Measurements from ENCODE around the gene PFDN2.
A peak's percentile ranks its signal among the peaks of the same experiment; 100 is the strongest.

The PFDN2 gene

DNA sequence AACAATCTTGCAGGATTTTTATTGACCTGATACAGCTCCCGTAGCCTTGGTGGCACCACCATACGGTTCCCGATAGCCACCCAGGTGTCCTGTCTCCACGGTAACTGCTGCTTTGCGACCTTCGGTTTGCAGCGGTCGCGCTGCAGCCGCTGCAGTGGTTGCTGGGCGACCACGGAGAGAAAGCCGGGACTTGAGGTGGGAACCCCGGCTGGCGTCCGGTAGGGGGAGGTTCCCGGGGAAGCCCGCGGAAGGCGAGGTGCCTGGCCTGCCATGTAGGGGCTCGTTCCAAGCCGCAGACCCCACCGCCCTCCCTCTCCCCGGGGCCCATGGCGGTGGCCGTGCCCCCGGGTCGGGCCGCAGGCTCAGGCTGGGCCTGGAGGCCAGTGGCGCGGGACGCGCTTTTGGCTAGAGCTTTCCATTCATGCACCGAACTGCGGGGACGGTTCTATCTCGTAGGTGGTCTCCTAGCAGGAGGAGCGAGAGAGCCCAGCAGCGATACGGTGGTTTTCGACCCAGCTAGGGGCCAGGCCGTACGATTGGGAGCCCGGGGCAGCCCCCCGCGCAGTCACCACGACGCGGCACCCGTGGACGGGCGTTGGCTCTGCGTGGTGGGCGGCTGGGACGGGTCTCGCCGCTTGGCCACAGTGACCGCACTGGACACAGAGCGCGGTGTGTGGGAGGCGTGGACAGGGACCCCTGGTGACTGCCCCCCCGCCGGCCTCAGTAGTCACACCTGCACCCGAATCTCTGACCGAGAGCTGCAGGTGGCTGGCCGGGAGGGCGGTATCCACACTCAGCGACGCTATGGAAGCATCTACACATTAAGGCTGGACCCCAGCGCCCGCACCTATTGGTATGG lies 19.4 kb downstream of the PFDN2 start, which contains the start of gene KLHDC9:
TSS of gene KLHDC9 (plus strand) at position 152 of the 859 bp plus-strand sequence. CDS start at position 327, 175 bp downstream.
- DNase-seq: peak; percentile 82

DNA sequence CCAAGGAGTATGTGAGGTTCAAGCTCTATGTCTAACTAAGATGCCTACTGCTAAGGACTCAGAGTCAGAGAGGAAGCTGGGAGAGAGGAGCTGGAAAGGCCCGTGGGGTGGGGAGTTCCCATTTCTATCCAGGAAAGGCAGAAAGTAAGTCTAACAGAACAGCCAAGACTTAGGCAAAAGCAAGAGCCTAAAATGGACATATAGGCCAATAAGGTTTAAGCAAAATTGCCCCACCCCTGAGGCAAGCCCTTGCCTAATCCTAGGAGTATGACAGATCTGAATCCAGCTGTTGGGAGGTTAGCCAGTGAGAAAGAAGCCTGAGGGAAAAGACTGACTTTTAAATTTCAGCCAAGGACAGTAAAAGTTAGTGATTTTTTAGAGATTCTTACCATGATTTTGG lies 21.3 kb downstream of the PFDN2 start:
- no peak for DNase-seq

DNA sequence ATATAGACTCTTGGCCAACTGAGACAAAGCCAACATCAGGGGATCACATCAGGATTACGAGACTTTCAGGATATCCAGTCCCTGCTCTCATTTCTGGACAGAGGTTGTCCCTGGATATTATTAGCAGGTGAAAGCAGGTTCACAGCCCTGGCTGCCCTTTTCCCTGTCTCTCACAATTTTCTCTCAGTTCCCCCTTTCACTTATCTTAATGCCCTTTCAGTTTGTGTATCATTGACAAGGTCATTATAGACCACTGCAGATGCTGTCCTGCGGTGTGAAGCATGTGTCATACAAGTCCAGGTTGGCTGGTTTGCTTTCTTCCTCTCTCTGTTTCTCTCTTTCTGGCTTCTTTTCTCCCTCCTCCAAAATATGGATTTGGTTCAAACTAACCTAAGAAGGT lies 21.8 kb downstream of the PFDN2 start:
- DNase-seq: no peak

DNA sequence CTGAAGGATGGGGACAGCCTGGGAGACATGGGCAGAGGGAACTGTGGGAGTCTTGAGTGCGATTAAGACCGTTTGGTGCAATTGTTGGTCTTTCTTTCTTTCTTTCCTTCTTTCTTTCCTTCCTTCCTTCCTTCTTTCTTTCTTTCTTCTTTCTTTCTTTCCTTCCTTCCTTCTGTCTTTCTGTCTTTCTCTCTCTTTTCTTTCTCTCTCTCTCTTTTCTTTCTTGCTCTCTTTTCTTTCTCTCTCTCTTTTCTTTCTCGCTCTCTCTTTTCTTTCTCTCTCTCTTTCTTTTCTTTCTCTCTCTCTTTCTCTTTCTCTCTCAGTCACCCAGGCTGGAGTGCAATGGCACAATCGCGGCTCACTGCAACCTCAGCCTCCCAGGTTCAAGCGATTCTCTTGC lies 22.6 kb downstream of the PFDN2 start:
- no peak for DNase-seq

DNA sequence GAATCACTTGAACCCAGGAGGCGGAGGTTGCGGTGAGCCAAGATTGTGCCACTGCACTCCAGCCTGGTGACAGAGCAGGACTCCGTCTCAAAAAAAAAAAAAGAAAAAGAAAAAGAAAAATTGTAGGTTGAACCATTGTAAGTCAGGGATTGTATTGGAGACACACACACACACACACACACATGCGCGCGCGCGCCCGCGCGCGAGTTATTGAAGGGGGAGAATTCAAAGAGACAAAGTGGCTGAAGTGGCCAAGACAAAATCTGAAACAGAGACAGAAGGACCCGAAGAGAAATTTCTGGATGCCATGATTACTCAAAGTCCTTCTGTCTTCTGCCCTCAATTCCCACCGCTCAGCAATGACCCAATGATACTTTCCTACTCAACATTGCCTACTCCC lies 23.4 kb downstream of the PFDN2 start:
- no peak for DNase-seq

DNA sequence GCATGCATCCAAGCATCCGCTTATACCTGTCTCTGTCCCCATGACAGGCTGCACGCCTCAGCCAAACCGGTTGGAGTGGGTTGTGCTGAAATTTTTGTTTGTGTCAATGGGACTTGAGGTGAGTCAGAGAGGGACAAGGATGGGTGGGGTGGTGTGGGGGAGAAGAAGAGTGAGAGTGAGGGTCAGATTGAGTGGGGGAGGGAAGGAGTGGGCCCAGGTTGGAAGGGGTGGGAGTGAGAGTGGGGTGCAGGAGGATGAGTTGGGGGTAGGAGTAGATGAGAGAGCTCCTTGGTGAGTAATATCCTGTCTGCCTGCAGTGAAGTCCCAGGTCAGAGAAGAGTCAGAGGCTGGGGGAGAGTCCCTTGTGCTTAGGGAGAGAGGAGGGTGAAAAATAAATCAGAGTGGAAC lies 25.2 kb downstream of the PFDN2 start:
- peak; percentile 64 for DNase-seq

DNA sequence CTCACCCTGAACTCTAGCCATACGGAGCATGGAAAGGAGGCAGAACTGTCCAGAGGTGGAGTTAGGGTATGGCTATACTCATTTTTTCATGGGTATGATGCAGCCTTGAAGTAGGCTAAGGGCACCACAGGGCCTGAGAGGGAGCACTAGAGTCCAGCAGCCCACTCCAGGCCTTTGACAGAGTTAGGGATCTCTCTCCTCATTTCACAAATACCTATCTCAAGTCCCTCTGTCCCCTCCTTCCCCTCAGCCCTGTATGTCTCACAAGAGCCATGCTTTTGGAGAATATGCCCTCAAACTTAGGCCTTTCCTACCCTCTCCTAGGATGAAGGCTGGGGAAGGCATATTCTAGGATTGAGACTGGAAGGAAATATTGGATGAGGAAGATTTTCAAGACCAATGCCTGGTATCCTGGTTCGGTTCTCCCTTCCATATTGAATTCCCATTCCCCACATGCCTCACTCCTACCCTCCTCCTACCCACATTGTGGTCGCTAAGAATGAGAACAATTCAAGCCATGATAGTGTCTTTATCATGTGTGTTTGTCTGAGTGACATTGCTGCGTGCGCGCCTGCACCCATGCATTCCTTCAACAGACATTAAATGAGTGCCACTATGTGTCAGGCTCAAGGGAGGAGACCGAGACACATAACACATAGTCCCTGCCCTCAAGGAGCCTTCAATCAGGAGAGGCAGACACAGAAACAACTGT lies 25.9 kb downstream of the PFDN2 start:
- DNase-seq: no peak

DNA sequence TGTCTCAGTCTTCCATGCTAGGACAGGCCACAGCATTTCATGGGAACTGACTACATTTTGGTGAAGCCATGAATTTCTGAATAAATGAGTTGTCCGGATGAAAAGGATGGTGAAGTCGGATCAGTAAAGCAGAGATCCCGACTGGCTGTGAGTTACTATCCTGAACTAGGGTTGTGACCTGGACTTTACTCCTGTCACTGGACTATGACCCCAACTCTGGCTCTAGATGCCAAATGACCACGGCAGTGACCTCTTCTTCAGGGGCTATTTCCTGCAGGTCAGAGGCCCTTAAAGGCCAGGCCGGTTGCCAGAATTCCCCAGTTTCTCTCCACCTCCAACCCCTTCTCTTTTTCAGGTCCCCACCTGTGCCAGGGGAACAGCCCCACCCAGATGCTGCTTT lies 26.7 kb downstream of the PFDN2 start:
- no peak for DNase-seq

DNA sequence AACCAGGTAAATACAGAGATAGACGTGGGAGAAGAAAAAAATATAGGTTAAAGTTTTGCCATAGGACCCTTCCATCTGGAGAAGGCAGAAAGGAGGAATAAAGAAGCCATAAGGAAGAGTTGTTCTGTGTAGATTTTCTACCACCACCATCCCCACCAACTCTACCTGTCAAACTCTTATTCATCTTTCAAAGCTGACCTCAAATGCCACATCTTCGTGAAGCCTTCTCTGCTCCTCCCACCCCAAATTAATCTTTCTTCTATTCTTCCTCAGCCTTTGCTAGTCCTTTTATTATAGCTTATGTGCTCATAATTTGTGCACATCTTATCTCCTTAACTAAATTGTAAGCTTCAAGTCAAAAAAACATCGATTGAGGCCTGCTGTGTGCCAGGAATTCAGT lies 27.2 kb downstream of the PFDN2 start:
- DNase-seq: no peak

DNA sequence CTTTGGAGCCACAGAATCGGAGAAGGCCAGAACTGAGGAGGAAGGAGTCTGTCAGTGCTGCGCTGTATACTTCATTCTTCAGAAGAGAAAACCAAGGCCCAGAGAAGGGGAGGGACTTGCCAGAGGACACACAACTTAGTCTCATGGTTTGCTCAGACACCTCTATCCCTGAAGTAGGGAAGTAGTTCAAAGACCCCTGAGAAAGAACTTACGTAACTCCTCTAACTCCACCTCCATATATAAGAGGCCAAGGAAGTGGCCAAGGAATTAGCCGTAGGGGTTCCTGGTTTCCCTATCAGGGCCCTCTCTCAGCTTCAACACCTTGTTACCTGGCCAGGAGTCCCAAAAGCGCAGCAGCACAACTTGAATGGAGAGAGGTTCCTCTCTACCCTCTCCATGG lies 27.9 kb downstream of the PFDN2 start:
- no peak for DNase-seq

DNA sequence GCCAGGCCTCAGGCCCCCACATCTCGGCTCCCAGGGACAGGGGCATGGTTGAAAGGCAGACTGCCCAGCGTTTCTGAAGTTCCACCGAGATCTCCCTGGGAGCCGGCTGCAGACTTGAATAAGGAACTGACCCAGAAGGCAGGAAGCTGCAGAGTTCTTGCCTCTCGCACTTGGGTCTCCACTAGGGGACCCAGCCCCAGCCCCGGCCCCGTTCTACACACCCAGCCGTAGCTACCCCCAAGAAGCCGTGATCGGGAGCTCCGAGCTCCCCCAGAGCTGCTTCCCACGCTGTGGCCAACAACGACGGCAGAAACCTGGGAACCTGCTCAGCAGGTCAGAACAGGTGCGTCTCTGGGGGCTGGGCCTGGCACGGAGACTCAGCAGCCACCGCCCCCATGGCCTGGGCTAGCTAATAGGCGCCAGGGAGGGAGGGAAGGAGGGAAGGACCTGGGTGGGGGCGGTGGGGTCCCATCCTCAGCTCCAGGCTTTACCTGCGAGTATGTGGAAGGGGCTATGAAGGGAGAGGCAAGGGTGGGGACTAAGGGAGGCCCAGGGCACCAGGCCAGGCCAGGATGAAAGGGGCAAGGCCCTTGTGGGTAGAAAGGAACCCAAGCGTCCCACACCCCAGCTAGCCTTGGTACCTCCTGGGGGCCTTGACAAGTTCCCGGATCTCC lies 28.4 kb downstream of the PFDN2 start, which contains the start of gene NECTIN4:
TSS of gene NECTIN4 (minus strand) at position 308 of the 674 bp plus-strand sequence. CDS start at position 46, 262 bp downstream.
- DNase-seq: no peak

DNA sequence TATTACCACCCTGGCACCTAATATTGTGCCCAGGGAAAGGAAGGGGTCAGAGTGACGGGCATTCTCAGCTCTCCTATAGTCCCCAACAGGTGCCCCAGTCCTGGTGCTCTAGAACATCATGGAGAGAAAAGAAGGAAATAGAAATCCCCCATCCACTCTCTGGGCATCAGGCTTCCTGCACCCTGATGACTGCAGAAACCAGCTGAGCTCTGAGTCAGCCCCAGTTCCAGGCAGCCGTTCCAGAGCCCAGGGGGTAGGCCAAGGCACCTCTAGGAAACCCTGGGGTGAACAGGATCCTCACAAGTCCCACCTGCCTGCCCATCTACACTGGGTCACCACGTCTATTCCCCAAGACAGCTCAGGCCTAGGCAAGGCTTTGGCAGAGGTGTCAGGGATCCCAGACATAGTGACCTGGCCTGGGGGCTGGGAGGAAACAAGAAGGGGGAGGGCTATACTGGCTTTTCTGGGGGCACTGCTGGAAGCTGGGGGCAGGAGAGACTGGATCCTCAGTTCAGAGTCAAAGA lies 29.2 kb downstream of the PFDN2 start:
- DNase-seq: no peak

DNA sequence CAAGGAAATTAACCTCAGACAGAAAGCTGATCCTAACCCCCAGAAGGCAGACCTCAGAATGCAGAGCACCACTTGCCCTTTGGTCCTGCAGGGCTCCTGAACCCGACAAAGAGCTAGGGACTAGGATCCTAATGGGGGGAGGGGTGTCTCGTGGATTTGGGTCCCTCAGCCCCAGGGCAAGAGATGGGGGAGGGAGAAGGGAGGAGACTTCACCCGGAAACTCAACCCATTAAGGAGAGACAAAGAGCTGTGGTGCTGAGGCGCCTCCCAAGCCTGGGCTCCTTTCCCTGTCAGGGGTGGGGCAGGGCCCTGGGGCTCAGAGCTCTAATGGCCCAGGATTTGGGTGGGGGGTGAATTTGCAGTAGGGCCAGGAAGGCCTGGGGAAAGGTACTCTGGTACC lies 31.4 kb downstream of the PFDN2 start:
- DNase-seq: no peak

DNA sequence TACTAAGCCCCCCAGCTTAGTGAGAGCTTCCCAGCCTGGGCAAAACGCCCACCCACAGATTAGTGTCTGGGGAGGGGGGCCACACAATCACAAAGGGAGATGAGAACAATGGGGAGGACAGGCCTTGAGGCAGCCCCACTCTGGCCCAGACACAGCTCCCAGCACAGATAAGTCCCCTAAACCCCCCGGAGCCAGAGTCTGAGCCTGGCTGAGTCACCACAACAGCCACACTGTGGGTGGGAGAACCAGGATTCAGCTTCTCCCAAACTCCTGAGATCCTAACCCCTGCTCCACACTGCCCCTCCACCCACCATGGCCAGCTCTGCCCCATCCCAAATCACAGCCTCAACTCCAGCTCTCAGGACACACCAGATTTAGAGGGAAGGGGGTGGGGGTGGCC lies 32.7 kb downstream of the PFDN2 start:
- no peak for DNase-seq

DNA sequence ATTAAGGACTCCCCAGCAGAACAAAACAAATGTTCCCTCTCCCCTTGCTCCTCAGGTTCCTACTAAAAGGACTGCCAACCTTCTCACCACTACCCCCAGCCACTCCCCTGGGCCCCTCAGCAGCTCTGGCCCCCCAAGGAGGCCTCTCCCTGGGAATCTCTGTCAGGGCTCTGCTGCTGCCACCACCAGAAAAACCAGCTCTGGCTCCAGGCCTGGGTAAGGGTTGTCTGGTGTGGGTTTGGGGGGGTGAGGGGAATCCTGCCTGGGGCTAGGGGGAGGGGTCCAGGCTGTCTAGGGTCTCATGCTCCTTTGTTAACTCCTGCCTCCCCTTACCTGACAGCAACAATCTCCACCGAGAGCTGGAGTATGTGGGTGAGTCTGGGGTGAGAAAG lies 33.2 kb downstream of the PFDN2 start:
- DNase-seq: no peak

DNA sequence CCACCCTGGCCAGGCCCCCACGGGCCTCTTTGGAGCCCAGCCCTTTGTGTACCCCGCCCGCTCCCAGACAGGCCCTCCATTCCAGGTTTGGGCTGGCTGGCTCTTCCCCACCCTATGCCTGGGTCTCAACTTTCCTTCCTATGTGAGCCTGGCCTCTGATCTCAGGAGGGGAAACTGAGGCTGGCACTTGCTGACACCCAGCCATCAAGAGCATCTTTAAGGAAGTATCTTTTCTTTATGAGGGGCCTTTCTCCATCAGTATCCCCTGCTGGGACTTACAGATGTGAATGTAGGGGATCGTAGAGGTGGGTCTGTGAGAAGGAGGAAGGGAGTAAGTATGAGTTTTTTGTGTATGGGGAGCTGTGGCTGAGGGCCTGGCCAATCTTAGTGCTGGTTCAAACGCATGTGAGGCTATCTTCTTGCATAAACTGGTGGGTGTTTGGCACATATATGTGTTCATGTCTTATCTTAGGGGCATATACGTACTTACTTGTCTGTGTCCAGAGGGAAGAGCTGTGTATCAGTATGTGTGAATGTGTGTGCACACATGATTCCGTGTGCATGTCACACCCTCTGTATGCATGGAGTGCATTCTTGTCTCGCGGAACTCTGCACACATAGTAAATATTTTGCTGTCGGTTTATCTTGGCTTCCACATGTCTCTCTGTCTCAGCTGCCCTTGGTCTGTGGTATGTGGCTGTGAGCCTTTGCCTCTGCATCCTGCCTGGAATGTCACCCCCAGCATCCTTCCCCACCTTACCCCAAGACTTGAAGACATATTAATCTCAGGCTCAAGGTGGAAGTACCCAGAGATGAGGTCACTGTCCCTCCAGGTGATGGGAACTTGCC lies 33.9 kb downstream of the PFDN2 start:
- no peak for DNase-seq

DNA sequence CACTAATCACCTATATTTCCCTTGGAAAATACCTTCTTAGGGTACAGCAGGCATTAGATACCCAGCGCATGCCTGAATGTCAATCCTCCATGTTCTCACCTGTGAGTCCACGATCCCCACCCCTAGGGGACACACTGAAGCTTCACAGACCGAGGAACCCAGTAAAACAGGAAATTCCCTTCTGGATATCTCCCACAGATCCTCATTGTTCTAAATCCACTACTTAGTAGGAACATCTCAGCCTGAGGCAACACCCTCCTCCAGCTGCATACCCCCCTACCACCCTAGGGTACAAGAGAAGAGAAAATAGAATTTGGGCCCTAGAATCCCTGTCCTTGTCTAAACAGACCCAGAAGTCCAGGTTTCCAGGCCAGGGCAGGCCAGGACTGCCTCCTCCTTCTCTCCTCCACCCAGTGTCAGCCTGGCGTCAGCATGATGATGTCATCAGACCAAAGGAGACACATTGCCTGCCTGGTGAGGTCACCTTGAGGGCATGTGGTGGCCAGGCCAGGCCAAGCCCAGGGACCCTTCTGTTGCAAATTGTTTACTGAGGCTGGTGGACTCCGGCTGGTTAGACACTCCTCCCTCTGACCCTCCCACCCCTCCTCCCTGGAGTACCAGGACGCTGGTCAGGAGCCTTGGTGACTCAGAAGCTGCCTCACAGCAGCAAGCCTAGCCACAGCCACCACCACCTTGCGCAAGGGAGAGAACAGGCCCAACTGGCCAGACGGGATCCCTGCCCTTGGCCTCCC lies 34.7 kb downstream of the PFDN2 start:
- no peak for DNase-seq

DNA sequence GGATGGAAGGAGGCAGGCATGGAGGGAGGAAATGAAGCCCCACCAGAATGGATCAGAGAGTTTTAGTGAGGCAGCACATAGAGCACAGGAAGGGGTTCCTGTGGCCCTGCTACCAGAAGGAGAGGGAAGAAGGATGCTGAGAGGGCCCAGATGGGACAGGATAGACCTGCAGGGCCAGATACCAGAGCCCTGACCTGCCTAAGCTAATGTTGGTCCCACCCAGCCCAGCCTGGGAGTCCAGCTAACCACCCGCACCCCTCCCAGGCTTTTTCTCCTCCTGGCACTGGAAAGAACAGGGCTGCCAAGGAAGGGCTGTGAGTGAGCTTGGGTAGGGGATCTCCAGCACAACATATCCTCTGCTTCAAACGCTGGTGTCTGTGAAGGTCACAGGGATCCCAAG lies 35.4 kb downstream of the PFDN2 start:
- no peak for DNase-seq

DNA sequence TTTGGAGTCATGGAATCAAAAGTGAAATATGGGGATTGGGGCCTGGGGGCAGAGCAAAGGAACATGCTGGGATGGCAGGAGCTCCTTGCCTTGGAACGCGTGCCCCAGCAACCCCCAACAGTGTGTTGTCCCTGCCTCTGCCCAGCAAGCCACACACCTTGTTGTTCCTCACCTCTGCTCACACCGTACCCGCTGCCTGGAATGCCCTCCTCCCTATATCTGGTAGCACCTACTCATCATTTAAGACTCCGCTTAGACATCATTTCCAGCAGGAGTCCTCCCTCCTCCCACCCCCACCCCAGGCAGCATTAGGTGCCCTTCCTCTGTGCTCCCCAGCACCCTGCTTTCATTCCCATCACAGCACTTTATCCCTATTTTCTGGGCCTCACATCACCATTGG lies 36.3 kb downstream of the PFDN2 start:
- DNase-seq: no peak

DNA sequence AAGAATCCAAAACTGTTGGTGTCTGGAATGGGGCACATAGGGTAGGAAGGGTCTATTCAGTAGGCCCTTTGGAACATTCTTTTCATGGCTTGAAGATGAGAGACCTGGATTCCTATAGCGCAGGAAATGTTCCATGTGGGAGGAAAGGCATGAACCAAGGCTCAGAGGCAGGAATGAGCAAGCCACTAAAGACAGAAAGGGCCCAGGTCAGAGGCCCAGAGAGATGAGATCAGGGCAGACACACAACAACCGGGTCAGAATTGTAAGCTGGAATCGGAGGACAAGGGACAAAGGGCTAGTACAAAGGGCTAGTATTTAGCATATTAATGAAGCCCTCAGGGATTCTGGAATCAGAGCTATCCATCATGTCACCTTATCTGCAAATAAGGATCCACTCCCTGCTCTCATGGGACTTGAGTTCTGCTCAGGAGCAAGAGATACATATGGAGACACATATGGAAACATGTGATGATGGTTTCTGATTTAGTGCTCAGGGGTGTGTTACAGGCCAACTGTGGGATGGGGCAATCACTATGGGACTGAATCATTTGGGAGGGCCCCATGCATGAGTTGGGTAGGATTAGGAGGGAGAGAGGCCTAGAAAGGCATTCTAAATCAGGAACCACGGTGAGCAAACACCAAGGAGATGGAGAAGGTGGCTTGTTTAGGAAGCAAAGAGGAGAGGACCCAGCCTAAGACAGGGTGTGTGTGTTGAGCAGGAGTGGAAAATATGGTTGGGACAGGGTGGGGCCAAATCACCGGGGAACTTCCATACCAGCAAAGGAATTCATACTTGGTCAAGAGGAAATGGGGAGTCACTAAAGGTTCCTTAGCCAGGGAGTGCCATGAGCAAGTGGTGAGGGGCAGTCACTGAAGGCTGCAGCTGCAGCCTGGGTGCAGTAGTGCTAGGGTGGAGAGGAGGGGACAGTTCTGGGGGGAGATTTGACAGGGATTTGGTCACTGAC lies 37.1 kb downstream of the PFDN2 start:
- DNase-seq: no peak

Measured in activated CD4-positive, alpha-beta T cell treated with anti-CD3 and anti-CD28 coated beads for 48 hours (primary cell).